GM19372 (cell line): ENCODE measurements around the gene ADAMTS7.
A peak's percentile ranks its signal among the peaks of the same experiment; 100 is the strongest.
"Not testable (repeated sequence)": the region's sequence is repeated elsewhere in the genome, so short reads cannot be mapped to it uniquely, and the experiment has no call there.

Experiments used
- ATAC-seq: cut with Tn5 transposase; IDR thresholded peaks from one replicate; pipeline ENCODE4 v1.9.1; 2021; ENCODE audit warnings: mild to moderate bottlenecking, low read depth, moderate library complexity; ENCODE audit not compliant: unreplicated experiment

ADAMTS7 gene

DNA sequence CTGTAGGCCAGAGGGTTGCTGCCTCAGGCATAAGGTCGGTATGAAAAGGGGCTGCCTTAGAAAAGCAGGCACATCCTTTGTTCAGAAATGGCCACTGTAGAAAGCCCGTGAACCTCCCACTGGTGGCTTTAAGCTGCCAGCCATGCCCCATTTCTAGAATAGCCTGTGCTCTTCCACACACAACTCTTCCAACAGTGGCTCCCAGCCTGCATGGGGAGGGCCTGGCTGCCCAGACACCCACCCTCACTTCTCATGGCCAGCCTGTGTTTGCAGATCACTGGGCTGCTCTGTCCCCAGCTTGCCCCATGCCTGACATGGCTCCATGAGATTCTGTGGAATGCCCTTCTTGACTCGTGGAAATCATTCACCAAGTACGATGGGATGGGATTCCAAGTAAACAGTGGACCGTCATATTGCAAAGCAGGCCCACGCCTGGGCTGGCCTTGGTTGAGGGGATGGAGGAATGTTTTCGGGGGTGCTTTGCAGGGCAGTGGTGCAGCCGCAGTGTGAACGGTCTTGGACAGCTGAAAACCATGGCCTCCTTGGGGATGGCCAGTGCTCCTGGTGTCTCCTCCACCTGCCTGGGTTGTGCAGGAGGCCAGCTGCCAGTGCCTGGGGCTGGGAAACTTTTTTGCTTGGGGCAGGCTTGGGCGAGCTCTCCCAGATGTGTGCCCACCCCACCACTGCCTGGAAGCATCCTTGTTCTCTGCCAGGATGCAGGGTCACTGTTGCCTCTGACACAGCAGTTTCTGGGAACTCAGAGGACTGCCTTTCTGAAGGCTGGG, 57.3 kb downstream of the ADAMTS7 start:
- not testable (repeated sequence) for ATAC-seq

DNA sequence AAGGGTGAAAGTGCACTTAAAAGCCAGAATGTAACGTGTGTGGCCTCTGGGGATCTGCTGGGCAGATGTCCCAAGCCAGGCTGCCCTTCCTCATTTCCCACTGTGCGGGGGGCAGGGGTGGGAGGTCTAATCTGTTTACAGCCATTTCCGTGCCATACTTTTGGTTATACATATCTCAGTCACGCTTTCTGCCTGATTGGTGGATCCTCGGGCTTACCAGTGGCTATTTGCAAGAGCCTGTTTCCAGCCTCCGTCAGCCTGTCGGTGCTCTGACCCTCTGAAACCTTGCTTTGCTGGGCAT, 58.0 kb downstream of the ADAMTS7 start:
- not testable (repeated sequence) for ATAC-seq

DNA sequence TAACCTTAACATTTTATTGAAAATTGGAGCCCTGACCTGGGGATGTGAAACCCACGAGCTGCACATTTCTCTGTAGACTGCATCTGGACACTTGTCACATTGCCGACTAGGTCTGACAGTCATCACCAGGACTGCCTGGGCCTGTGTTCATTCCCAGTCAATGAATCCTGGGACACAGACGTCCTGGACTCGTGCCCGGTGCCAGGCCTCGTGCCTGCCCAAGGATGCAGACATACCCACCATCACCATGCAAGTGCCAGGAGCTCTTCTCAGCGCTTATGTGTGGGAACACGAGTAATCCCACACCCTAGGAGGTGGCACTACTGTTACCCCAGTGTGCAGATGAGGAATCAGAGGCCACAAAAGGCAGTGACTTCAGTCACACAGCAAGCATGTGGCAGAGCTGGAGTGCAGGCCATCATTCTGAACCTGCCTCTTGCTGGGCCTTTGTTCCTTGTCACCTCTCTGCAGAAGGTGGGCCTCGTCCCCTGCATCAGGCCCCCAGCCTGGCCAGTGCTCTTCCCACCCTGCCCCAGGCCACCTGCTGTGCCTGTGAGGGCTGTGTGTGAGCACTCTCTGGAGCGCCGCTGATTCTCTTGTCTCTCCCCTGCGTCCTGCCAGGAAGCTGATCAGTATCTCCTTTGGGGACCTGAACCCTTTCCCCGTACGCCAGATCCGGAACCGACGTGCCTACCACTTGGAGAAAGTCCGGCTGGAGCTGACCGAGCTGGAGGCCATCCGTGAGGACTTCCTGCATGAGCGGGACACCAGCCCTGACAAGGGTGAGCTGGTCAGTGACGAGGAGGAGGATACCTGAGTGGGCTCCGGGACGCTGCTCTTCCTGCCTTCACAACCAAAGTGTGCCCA, 58.5 kb downstream of the ADAMTS7 start:
- ATAC-seq, result no peak

DNA sequence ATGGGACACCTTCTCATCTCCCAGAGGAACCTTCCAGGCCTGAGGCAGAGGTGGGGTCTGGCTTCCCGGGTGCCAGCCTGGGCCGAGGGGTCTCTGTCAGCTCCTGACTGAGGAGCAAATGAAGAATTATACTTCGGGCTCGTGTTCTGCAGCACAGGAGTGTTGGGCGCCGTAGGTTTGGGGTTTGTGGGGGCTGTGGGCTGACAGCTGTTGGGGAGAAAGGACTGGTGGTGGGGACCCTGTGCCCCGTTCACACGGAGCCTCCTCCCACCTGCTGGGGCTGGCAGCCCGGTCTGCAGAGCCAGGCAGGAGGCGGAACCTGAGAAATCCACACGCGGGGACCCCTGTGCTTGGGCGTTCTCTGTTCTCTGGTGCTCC, 59.7 kb downstream of the ADAMTS7 start:
- no peak for ATAC-seq

DNA sequence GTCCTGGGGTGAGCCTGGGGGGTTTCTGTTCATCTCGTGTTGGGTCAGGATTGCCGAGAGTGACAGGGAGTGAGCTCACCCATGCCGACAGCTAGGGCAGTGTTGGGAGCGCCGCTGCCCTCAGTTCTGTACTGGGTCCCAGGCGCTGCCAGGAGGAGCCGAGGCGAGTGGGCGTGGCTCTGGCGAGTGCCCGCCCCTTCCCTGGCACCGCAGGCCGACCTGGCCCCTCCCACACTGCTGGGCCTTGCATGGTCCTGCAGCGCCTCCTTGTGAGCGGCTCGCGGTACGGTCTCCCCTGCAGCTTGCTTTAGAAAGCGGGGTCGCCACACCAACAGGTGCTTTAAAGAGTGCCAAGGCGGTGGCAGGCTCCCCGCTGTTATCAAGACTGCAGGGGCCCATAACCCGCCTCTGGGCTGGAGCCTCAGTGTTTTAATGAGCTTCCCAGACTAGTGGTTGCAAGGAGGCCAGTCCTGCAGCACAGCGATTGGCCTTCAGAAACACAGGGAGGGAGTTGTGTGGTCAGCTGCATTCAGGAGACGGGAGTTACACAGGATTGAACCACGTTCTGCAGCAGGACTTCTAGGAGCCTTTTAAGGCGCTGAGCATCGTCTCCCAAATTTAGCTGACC, 60.2 kb downstream of the ADAMTS7 start:
- peak; percentile 88 for ATAC-seq

DNA sequence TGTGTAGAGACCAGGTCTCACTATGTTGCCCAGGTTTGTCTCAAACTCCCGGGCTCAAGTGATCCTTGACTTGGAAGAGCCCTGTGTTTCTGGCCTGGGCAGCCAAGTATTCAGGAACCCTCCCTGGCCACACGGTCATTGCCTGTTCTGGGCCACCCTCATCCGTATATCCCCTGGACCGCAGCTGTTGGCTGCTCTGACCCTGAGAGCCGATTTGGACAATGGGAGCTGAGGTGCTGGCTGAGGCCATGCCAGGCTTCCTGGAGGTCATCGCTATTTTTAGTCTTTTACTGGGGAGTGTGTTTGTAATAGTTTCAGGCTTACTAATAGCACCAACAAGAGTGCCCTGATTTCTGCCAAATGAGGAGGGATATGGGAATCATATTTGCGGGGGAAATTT, 60.7 kb downstream of the ADAMTS7 start:
- ATAC-seq, result no peak

DNA sequence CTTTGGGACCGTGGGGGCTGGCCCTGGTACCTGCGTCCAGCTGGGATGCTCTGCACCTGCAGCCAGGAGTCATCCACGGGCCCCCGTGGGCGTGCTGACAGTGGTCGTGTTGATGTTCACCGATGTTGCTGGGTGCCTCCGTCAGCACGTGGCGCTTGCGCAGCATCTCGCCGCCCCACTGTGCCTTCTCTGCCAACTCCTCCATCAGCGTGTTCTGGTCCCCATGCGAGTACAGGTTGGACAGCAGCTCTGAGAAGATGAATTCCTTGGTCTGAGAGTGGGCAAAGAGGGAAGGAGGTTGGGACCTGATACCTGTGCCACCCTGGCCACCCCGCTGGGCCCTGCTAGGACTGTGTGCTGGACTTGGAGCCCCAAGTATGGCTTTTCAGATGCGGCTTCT, 61.4 kb downstream of the ADAMTS7 start:
- no peak for ATAC-seq

DNA sequence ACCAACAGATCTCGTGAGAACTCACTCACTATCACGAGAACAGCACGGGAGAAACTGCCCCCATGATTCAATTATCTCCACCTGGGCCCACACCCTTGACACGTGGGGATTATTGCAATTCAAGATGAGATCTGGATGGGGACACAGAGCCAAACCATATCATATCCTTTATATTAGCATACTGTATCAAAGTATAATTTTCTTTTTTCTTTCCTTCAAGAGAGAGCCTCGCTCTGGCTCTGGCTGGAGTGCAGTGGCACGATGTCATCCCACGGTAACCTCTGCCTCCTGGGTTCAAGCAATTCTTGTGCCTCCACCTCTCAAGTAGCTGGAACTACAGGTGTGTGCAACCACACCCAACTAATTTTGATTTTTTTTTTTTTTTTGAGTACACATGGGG, 63.4 kb downstream of the ADAMTS7 start:
- ATAC-seq, result not testable (repeated sequence)

DNA sequence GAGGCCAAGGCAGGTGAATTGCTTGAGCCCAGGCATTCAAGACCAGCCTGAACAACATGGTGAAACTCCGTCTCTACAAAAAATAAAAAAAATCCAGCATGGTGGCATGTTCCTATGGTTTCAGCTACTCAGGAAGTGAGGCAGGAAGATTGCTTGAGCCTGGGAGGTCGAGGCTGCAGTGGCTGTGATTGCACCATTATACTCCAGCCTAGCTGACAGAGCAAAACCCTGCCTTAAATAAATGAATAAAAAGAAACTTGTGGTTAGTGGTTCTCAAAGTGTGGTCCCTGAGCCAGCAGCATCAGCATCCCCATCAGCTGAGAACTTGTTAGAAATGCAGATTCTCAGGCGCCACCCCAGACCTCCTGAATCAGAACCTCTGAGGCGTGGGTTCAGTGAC, 69.6 kb downstream of the ADAMTS7 start:
- not testable (repeated sequence) for ATAC-seq

DNA sequence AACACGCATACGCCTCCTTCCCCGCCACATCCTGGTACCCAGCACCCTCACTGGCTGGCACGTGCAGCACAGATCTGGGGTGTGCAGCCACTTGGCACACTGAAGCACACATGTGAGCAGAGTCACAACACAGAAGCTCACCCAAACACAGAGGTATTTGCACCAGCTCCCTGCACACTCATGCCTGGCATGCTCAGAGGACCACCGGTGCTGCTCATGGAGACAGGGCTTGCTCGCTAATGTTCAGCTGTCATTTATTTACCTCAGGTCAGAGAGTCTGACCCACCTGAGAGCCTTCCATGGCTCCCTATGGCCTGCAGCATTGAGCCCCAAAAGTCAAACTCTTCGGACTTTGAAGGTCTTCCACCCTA, 70.4 kb downstream of the ADAMTS7 start:
- no peak for ATAC-seq

DNA sequence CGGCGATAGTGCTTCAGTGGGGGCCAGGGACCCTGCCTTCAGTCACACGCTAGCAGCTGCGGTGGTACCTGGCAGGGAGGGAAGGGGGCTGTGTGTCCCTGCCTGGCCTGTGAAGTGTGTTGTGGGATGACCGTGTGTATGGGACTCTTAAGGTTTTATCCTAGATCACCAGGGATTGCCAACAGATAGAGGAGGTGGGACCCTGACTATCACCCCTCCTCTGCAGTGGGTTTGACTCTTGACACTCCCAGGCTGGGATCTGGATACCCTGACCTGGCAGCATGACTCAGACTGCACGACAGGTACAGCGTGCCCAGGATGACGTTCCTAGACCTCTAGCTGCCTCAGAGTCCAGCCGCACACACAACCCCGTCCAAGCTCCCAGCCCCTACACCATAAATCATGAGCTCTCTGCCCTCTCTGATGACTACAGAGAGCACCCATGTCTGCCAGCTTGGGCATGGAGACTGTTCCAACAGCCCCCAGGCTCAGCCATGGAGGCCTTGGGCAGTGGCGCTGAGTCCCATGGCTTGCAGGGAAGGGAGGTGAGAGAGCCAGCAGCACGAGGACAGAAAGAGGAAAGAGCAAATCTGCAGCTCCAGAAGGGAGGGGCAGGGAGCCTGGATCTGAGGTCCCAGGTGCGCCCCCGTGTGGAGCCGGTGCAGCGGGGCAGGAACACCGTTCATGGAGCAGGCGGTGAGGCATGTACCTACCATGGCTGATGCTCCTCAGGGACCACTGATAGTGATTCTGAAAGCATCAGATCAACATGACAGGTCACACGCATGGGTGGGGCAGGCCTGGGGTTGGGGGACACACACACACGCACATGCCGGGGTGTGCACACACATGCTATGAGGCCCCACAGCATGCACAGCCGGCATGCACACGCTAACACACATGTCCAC, 71.0 kb downstream of the ADAMTS7 start:
- ATAC-seq, result no peak

DNA sequence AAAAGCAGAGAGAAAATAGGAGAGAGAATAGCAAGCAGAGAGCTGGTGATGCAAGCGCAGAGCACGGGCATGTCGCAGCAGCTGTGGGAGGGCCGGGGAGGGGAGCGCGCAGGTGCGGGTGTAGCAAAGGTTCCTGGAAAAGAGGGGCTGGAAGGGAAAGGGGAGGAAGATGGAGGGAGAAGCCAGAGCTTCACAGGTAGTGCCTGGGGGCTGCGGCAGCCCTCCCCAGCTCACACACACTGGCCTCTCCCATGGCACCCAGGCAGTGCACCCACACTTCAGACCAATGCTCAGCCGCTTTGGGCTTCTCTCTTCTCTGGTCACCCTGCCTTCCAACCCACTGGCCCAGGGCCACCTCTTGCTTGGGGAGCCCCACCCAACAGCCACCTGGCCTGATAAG, 72.1 kb downstream of the ADAMTS7 start:
- no peak for ATAC-seq

DNA sequence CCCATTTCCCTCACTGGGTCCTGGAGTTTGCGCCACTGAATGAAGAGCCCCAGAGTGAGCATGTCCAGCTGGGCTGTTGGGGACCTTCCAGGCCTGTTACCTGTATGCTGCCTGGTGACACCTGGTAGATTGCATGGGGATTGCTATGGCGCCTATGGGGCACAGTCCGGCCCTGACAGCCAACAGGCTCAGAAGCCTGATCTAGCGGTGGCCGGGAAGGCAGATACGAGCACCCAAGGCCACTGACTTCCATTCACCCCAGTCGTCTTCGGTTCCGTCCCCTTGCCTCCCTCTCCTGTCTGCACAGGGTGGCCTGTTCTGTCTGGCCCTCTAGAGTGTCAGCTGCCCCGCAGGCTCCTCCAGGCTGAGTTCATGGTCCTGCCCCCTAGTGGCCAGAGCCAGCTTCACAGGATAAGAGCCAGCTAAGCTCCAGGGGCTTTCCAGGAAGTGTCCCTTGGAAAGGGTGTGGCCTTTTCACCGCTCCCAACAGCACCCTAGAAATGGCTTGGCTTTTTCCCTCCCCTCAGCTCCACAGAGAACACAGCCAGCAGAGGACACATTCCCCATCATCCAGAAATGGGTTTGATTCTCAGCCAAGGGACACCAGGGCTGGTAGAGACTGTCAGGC, 73.2 kb downstream of the ADAMTS7 start:
- ATAC-seq, result not testable (repeated sequence)

DNA sequence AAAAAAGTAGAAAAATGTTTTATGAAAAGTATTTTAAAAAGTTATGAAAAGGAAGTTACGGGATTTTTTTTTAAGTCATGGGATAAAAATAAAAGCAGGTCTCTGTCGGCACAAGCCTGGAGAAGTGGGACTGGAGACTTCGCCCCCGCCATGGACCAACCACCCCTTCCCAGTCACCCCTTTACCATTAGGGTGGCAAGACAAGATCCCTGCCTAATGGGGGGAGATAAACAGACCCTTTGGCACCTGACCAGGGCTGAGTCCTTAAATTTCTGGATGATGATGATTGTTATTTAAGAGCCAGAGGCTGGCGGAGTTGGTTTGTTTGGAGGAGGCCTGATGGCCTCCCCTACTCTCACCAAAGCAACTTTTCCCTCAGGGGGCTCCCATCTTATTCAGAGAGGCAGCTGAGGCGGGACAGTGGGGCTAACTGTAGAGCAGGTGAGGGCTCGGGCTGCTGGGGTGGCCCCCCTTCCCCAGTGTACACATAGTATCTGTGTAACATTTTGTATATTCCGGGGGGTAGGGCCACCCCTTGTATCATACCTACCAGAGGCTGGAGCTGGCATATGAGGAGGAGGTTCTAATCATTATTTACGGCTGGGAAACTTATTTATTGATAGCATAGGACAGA, 74.0 kb downstream of the ADAMTS7 start:
- no peak for ATAC-seq

DNA sequence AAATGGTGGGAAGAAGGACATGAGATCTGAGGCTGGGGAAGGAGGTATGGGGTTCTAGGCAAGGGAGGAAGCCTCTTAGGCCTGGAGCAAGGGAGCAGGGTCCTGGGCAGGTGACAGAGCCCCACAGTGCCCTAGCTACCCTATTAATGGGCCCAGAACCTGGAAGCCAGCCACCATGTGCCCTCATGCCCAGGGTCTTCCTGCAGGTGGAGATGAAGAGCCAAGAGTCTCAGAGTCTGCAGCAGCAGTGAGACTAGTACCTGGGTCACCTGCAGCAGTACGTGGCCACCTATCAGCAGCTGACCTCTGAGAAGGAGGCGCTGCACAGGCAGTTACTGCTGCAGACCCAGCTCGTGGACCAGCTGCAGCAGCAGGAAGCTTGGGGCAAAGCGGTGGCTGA, 75.0 kb downstream of the ADAMTS7 start:
- not testable (repeated sequence) for ATAC-seq

DNA sequence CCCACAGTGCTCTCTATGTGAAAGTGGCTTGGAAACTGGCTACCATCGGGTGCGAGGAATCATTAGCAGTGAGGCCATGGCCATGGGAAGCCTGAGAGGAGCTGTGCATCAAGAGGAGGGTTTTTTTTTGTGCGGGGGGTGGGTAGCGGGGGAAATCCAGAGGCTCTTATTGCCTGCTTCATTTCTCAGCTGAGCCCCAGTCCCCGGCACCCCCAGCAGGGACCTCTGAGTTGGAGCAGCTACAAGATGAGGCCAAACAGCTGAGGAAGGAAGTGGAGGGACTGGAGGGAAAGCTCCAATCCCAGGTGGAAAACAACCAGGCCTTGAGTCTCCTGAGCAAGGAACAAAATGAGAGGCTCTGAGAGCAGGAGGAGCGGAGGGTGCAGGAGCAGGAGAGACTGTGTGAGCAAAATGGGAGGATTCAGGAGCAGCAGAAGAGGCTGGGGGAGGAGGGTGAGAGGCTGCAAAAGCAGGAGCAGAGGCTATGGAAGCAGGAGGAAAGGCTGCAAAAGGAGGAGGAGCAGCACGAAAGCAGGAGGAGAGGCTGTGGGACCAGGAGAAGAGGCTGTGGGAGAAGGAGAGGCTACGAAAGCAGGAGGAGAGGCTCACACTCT, 76.7 kb downstream of the ADAMTS7 start:
- no peak for ATAC-seq

DNA sequence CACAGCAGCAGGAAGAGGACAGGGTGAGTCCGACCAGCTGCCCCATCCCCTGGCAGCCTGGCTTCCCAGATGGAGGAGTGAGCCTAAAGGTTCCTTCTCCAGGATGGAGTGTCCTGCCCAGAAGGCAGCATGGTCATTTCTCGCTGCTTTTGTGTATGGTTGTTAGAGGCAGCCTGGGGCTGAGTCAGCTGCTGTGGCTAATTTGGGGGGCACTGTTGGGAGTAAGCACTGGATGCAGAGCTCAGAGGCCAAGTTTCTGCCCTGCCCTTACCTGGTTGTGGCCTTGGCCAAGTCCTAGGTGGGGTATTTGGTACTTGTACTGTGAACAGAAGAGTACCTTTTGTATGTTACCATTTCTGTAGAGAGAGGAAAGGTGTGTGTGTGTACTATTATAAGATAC, 78.6 kb downstream of the ADAMTS7 start:
- ATAC-seq, result no peak

DNA sequence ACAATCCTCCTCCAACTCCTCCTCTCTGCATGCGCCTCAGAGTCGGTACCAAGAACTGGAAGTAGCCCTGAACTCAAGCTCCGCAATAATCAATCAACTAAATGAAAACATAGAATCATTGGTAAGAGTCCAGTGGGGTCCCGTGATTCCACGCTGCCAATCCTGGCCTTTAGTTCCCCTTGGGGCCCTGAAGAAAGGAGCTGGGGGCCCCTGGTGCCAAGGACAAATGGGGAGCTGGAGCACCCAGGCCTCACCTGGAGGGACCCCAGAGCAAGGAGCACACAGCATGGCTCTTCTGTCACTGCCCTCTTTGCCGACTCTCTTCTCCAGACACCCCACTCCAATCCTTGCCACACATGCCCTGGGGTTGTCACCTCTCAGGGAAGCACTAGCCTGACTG, 80.3 kb downstream of the ADAMTS7 start:
- ATAC-seq, result no peak

DNA sequence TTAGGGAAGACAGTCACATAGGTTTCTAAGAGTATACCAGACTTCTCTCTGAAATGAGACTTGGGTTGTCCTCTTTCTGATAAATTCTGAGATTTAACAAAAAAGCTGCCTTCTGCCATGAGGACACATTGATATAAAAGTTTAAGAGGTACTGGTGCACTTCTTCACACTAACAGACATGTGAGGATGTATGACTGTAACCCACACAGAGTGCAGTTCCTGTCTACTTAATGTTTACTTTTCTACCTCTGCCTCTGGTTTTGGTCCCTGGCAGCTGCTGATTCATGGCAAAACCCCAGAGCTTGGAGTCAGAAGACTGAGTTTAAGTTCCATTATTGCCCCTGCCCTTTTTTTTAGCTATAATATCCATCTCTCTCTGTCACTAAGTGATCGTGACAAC, 82.8 kb downstream of the ADAMTS7 start:
- ATAC-seq, result not testable (repeated sequence)
